GM18507 (cell line): ENCODE results near the gene GSK3B.
"Not testable (repeated sequence)": the region's sequence is repeated elsewhere in the genome, so short reads cannot be mapped to it uniquely, and the experiment has no call there.

Experiments
- DNase-seq: peaks from one replicate; pipeline ENCODE4 v3.0.0; 2011; ENCODE audit warnings: low read depth; ENCODE audit not compliant: insufficient read length; ENCODE audit errors: extremely low spot score
- FAIRE-seq: peaks from 2 replicates; lab custom pipeline; 2011; peaks lifted over from hg19 to GRCh38; lab: Jason Lieb, UNC

Gene GSK3B

GRCh38 chr3:120059081-120059864, 35.0 kb downstream of the GSK3B start:
- DNase-seq (no peak), FAIRE-seq (peak; percentile 67)

GRCh38 chr3:120057626-120058025, 36.6 kb downstream of the GSK3B start:
- no peak for DNase-seq

GRCh38 chr3:120057029-120057428, 37.2 kb downstream of the GSK3B start:
- FAIRE-seq, result no peak
- no peak for DNase-seq

More at GRCh38 chr3:120057626-120058025, 36.6 kb downstream of the GSK3B start:
- FAIRE-seq, result peak; percentile 21

DNA sequence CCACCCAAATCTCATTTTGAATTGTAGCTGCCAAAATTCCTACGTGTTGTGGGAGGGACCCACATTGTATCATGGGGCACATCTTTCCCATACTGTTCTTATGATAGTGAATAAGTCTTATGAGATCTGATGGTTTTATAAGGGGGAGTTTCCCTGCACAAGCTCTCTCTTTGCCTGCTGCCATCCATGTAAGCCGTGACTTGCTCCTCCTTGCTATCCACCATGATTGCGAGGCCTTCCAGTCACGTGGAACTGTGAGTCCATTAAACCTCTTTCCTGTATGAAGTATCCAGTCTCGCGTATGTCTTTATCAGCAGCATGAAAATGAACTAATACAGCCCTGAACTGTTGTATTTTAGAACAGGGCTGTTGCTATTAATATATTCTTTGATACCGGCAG, 40.6 kb downstream of the GSK3B start:
- not testable (repeated sequence) for FAIRE-seq, DNase-seq

DNA sequence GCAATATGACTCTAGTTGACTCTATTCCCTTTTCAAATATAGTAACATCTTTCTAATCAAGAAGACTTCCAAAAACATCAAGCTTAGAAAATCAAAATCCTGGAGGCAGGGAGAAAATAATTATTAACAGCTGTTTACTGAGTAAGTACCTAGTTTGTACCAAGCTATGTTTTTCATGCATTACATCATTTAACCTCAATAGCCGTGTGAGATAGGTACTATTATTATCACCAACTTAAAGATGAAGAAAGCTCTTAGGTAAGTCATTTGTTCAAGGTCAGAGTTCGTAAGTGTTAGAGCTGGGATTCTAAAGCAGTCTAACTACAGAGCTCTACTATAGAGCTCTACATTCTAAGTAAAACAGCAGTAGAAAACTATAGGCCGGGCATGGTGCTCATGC, 41.6 kb downstream of the GSK3B start:
- DNase-seq, result no peak
- FAIRE-seq, result no peak

DNA sequence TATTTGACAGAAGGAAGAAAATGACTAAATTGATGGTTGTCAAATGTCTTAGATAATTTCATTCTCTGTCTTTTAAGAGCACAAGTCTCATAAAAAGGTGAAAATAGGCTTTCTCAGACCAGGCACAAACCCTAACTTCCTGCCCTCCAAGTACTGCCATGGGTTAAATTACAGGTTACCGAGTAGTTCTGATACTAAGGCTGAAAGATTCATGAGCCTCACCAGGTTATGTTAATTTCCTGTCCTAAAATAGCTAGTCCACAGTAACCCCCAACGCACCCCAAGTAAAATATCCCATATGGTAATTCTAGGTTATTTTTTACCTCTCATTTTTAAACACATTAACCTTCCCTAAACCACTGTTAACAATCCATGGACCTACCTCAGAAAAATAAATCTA, 42.0 kb downstream of the GSK3B start:
- FAIRE-seq (peak; percentile 88), DNase-seq (no peak)

GRCh38 chr3:120051570-120051969, 42.7 kb downstream of the GSK3B start:
- not testable (repeated sequence) for DNase-seq, FAIRE-seq

DNA sequence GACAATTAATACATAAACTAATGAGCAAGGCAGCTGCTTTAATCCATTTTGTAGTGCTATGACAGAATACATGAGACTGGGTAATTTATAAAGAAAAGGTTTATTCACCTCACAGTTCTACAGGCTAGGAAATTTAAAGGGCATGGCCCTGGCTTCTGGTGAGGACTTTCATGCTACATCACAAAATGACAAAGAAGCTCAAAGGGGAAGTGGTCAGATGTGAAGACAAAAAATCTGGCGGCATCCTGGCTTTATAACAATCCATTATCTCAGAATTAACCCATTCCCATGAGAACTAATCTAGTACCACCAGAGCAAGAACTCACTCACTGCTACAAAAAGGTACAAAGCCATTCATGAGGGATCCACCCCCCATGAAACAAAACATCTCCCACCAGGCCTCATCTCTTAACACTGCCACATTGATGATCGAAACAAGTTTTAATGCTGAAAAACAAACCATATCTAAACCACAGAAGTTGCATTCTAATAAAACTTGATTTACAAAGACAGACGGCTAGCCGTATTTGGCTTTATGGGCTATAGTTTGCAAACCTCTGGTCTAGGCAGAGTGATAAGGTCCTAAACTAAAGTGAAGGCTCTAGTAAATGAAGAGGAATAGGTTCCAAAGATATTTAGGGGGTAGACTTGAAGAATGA, 44.2 kb downstream of the GSK3B start:
- no peak for FAIRE-seq

GRCh38 chr3:120049072-120049471, 45.2 kb downstream of the GSK3B start:
- no peak for DNase-seq
- FAIRE-seq, result no peak

More for the DNA sequence above, 44.2 kb downstream of the GSK3B start:
- no peak for DNase-seq

- FAIRE-seq (no peak), DNase-seq (no peak)
Measured at GRCh38 chr3:120048355-120049041, 45.7 kb downstream of the GSK3B start.

DNA sequence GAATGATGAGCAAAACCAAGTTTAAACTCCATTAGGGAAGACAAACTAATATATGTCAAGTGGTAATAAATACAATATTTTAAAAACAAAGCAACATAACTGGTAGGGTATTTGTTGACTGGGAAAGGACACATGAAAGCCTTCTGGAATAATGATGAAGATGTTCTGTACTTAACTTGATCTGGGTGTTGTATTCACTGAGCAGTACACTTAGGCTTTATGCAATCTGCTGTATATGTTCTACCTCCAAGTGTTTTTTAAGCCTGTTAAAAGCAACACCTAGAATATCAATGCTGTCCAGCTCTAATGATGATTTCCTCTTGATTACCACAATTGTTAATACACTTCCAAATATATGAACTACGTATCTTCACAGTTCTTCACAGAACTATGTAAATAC, 46.6 kb downstream of the GSK3B start:
- FAIRE-seq, result no peak

GRCh38 chr3:120040813-120041377, 53.4 kb downstream of the GSK3B start:
- FAIRE-seq (no peak), DNase-seq (no peak)

More for the DNA sequence above, 46.6 kb downstream of the GSK3B start:
- DNase-seq, result no peak

- FAIRE-seq (no peak), DNase-seq (no peak)
Measured at GRCh38 chr3:120039642-120040610, 54.3 kb downstream of the GSK3B start.

GRCh38 chr3:120033596-120033995, 60.7 kb downstream of the GSK3B start:
- DNase-seq, result no peak
- FAIRE-seq, result peak; percentile 38

DNA sequence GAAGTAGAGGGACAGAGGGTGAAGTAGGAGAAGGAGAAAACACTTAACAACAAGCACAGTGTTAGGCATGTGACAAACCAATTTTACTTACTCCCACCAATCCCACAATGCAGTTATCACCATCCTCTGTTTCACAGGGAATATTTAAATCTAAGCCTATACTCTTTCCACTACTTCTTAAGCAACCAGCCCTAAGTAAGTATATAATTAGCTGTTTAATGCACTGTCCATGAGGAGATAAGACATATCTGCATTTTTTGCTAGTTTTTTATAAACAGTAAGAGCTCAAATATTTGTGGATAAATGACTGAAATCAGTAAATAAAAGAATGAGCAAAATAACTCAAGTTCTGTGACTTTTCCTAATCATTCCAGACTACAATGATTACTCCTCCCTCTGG, 62.7 kb downstream of the GSK3B start:
- DNase-seq (no peak), FAIRE-seq (no peak)

DNA sequence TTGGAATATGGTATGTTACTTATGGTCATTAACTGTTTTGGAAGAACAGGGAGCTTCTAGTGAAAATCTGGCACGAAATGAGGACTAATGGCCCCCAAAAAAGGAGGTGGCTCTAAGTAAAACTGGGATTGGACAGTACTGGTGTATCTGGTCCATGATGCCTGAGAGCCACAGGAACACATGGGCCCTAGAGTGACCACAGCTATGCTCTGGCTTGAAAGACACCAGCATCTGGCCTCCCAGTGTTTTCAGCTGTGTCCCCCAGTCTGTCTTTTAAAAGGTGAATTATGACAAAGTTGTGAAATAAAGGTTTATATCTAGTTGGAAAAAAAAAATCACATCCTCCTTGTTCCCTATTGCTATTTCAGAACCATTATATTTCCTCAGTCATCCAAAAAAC, 64.5 kb downstream of the GSK3B start:
- DNase-seq (no peak), FAIRE-seq (no peak)

DNA sequence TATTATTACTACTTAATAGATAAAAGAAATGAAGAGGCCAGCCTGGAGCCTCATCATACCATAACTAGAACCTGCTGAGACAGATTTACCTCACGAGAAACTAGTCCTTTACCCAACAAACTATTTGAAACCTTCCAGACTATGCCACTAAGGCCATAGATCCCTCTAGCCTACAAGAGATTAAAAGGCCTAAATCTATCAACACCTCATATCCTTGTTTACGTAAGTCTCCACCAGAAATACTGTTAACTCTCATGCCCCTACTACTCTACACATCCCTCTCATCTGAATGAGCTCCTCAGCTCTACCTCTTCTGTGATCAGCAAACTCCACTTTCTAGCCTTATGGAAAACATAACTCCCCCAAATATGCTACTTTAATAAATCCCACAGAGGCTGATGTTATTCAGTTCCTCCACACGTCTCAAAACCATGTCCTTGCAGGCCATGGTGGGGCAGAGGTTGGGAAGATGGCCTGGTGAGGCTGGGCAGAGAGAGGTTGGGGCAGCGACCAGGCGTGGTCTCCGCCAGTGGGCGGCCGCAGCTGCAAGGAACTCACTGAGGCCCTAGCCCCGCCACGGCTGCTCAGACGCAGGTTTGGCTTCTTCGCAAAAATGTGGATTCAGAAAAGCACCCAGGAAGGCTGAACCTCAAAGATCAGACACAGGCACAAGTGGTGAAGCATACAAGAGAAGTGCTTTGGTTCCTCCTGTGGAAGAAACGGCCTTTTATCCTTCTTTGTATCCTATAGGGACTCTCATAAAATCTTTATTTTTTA, 65.8 kb downstream of the GSK3B start:
- FAIRE-seq (no peak), DNase-seq (no peak)

GRCh38 chr3:120027226-120027625, 67.0 kb downstream of the GSK3B start:
- DNase-seq (no peak), FAIRE-seq (no peak)
